ENCODE data around the gene ERN2. TPM values are rescaled to one million over a fixed set of nuclear protein-coding genes. Genes with fewer than 3 reads are reported as not detected.
A peak's percentile ranks its signal among the peaks of the same experiment; 100 is the strongest.

Gene ERN2
- total and polyA plus RNA-seq, 9 of the 15 experiments (the other 6 are each of a cell fraction or from before 2014, with no cell fraction given): 0.07 to 1.5 (median 0.51) TPM; not detected in 3

DNA sequence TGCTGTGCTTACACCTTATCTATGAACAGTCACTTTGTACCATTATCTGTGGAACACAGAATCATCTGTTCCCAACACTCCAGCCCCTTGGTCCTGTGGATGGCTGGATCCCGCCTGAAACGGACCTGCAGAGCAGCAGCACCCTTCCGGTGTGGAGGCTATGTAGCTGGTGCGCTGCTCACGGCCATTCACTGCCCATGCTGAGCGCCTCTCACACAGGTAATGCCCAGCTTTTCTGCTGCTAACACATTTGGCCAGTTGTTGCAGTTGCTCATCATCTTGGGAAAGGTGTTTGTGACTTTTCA lies 45.7 kb downstream of the ERN2 start (continued):
- peak; percentile 81 to 88 for TF ChIP-seq TRIM24 (IDR thresholded peaks at IDR 0.05)
- no peak for TF ChIP-seq CHD1 (IDR thresholded peaks at IDR 0.05; ENCODE audit: low read length)
- TF ChIP-seq ARID3A (IDR thresholded peaks at IDR 0.05; ENCODE audit: borderline replicate concordance, low read depth, low read length): no peak
- TF ChIP-seq, protein P1, sequence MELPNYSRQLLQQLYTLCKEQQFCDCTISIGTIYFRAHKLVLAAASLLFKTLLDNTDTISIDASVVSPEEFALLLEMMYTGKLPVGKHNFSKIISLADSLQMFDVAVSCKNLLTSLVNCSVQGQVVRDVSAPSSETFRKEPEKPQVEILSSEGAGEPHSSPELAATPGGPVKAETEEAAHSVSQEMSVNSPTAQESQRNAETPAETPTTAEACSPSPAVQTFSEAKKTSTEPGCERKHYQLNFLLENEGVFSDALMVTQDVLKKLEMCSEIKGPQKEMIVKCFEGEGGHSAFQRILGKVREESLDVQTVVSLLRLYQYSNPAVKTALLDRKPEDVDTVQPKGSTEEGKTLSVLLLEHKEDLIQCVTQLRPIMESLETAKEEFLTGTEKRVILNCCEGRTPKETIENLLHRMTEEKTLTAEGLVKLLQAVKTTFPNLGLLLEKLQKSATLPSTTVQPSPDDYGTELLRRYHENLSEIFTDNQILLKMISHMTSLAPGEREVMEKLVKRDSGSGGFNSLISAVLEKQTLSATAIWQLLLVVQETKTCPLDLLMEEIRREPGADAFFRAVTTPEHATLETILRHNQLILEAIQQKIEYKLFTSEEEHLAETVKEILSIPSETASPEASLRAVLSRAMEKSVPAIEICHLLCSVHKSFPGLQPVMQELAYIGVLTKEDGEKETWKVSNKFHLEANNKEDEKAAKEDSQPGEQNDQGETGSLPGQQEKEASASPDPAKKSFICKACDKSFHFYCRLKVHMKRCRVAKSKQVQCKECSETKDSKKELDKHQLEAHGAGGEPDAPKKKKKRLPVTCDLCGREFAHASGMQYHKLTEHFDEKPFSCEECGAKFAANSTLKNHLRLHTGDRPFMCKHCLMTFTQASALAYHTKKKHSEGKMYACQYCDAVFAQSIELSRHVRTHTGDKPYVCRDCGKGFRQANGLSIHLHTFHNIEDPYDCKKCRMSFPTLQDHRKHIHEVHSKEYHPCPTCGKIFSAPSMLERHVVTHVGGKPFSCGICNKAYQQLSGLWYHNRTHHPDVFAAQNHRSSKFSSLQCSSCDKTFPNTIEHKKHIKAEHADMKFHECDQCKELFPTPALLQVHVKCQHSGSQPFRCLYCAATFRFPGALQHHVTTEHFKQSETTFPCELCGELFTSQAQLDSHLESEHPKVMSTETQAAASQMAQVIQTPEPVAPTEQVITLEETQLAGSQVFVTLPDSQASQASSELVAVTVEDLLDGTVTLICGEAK (IDR thresholded peaks at IDR 0.05): peak; percentile 70; the same call in 1 of the 2 replicates
- TF ChIP-seq, protein P1 (CRISPR knock-in tag; IDR thresholded peaks at IDR 0.05): no peak
- TF ChIP-seq KHSRP (IDR thresholded peaks at IDR 0.05): no peak
- 0 out of 2 replicates have a peak, but pooled peaks have one; percentile 15 for TF ChIP-seq BHLHE40 (IDR thresholded peaks at IDR 0.05; ENCODE audit: low read length)
- 0 out of 2 replicates have a peak, but pooled peaks have one; percentile 42 for TF ChIP-seq LCOR (CRISPR knock-in tag; IDR thresholded peaks at IDR 0.05)
- TF ChIP-seq, protein P2, sequence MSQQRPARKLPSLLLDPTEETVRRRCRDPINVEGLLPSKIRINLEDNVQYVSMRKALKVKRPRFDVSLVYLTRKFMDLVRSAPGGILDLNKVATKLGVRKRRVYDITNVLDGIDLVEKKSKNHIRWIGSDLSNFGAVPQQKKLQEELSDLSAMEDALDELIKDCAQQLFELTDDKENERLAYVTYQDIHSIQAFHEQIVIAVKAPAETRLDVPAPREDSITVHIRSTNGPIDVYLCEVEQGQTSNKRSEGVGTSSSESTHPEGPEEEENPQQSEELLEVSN (IDR thresholded peaks at IDR 0.05; ENCODE audit: borderline replicate concordance in 1 of 2, extremely low read depth in 1 of 2, insufficient read depth in 1 of 2, insufficient read length in 1 of 2, low read depth in 1 of 2, low read length in 1 of 2, poor library complexity in 1 of 2, severe bottlenecking in 1 of 2): no peak
- TF ChIP-seq ZC3H4 (CRISPR knock-in tag; IDR thresholded peaks at IDR 0.05; ENCODE audit: borderline replicate concordance): no peak
- TF ChIP-seq KLF6 (CRISPR knock-in tag; IDR thresholded peaks at IDR 0.05; ENCODE audit: borderline replicate concordance): no peak
- TF ChIP-seq ZBTB34 (CRISPR knock-in tag; IDR thresholded peaks at IDR 0.05): no peak
- TF ChIP-seq SMARCA5 (IDR thresholded peaks at IDR 0.05): no peak
- TF ChIP-seq MNT (conservative IDR thresholded peaks at IDR 0.05): peak in 1 of 2 experiments; percentile 44; a peak in 2 of 4 replicates
